GM10248 (cell line): ENCODE results near the gene RTN4RL2.

ENCODE experiments used
- CTCF ChIA-PET: fragments of 300-600 bp; sonication (Branson Sonifier 250); formaldehyde crosslinking; extraction: SDS; loops from one replicate; lab custom pipeline; 2021; ENCODE audit warnings: antibody characterized with exemption; lab: Yijun Ruan, JAX
- POLR2A ChIA-PET: fragments of 350-650 bp; sonication (Branson Sonifier 250); formaldehyde crosslinking; extraction: SDS; loops from one replicate; lab custom pipeline; 2020; ENCODE audit warnings: antibody characterized with exemption; lab: Yijun Ruan, JAX
- DNase-seq: peaks from one replicate; pipeline ENCODE4 v3.0.0; 2012; ENCODE audit errors: extremely low spot score
- TF ChIP-seq, protein P1 (sequence below): IDR thresholded peaks from 2 replicates; pipeline ENCODE4 v1.5.1; 2012; ENCODE audit warnings: mild to moderate bottlenecking, low read depth; ENCODE audit errors: extremely low read depth, missing control alignments, control extremely low read depth

The RTN4RL2 gene

DNA sequence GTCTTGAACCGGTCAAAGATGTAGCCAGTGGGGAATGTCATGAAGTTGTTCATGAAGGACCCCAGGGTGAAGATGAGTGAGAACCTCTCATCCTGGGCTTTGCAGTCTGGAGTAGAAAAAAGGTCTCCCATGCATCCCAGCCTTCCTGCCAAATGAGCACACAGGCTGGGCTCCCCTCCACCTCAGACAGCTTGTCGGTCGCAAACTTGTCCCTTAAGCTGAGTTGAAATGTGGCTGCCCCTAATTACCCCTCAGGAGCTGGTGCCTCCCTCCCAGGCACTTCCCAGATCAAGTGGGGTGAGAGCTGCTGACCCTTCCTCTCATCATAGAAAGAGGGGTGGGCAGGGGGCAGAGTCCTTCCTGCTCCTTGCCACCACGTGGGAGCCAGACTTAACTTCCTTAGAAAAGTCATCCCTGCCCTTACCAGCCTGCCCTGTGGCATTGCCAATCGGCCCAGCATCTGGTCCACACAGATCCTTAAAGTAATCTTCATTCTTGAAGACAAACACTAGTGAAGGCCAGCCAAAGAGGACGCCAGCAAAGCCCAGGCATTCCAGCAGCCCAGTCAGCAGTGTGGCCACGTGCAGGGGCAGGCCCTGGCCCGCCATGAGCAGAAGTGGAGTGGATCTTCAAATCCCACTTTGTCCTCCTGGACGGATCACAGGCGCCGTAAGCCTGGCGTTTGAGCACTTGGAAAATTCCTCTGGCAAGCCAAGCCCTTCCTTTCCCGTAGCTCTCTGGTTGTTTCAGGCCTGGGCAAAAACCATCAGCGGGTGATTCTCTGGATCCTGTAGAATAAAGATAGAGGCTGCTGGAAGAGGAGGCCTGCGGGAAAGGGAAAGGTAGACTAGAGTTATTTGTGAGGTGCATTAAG, 34.5 kb upstream of the RTN4RL2 start:
- POLR2A ChIA-PET, result interaction anchor here (1.2 to 3.0 kb wide), 2 partner anchors 15 to 19 kb away, joined by 3 to 11 read pairs; no protein-coding TSS in a partner anchor
- CTCF ChIA-PET, result interaction anchor here (0.9 to 18.0 kb wide), 8 partner anchors 19 to 101 kb away, joined by 3 to 160 read pairs (median 4); partner anchors contain the start of gene RTN4RL2
- TF ChIP-seq, protein P1, sequence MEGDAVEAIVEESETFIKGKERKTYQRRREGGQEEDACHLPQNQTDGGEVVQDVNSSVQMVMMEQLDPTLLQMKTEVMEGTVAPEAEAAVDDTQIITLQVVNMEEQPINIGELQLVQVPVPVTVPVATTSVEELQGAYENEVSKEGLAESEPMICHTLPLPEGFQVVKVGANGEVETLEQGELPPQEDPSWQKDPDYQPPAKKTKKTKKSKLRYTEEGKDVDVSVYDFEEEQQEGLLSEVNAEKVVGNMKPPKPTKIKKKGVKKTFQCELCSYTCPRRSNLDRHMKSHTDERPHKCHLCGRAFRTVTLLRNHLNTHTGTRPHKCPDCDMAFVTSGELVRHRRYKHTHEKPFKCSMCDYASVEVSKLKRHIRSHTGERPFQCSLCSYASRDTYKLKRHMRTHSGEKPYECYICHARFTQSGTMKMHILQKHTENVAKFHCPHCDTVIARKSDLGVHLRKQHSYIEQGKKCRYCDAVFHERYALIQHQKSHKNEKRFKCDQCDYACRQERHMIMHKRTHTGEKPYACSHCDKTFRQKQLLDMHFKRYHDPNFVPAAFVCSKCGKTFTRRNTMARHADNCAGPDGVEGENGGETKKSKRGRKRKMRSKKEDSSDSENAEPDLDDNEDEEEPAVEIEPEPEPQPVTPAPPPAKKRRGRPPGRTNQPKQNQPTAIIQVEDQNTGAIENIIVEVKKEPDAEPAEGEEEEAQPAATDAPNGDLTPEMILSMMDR, result no peak

DNA sequence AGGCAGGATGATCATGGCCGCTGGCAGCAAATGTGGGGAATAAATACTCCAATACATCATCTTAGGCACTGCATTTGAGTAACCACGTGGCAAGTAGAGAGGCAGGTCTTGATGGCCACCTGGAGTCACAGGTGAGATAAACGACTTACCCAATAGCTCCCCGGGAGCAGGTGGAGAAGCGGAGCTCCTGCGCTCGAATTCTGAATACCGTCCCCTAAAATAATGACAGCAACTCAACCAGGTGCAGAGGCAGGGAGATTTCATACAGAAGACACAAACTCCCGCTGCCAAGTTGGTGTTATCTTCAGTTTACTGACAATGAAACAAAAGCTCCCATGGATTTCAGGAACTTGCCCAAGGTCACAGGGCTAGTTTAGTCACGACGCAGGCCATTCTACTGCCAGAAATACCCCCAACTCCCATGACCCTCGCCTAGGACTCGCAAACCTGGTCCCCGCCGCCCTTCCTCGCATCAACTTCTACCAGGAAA, 33.8 kb upstream of the RTN4RL2 start:
- TF ChIP-seq, protein P1, result no peak
- POLR2A ChIA-PET, result no interaction called here
- DNase-seq, result no peak
- CTCF ChIA-PET, result interaction anchor here (1.0 to 18.0 kb wide), 4 partner anchors 32 to 101 kb away, joined by 3 to 160 read pairs (median 6); partner anchors contain the start of gene RTN4RL2

More for the DNA sequence above, 34.5 kb upstream of the RTN4RL2 start:
- no peak for DNase-seq

DNA sequence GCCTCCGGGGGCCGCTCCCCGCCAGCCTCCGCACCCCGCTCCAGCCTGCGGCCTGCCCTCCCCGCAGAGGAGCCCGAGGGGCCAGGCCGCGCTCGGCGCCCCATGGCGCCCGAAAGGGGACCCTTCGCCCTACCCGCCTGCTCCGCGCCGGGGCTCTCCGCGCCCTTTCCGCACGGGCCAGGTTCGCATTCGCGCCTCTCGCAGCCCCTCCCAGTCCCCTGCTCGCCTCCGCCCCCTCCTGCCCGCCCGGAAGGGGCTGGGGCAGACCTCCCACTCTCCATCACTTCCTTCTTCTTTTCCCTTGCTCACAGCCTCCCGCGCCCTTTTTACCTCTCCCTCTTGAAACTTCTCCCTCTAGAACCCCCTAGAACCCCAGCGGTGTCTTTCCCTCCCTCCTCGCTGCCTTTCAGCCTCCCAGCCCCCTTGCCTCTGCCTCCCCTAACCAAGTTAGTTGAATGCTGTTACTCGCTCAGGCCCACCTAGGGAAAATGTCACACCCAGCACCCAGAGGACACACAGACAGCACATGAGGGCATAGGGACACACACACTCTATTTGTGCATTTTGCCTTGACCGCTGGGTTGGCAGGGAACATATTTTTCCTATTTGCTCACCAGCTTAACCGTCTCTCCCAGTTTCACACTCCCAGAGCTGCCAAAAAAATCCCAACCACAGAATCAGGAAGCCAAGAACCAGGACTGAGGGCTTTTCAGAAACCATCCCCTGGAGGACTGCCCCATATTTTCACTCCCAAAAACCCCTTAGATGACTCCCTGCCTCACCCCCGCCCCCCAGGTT, 33.2 kb upstream of the RTN4RL2 start, which contains the start of gene SLC43A3:
Gene SLC43A3, minus strand, starts transcription at position 193 of the 798 bp plus-strand sequence. CDS start 949 bp downstream, outside the sequence.
- CTCF ChIA-PET, result interaction anchor here (1.0 to 18.0 kb wide), 7 partner anchors 10 to 141 kb away, joined by 3 to 160 read pairs (median 3); partner anchors contain the start of genes RTN4RL2 and UBE2L6
- DNase-seq, result peak; percentile 85
- POLR2A ChIA-PET, result no interaction called here
- TF ChIP-seq, protein P1, result no peak

DNA sequence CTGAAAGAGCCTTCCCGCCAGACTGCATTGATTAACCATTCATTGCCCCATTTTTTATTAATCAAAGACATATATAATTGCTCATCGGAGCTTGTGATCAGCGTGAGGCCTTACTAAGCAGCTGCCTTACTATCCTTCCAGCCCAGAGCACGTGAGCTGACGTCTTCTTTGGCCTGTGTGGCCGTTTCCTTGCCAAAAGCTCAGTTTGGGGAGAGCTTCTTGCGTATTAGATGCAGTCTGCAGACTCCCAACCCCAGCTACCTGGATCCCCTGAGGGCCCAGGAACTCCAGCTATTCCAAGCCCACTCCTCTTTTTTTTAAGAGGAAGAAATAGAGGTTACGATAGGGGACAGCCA, 32.6 kb upstream of the RTN4RL2 start:
- POLR2A ChIA-PET, result no interaction called here
- TF ChIP-seq, protein P1, result no peak
- CTCF ChIA-PET, result interaction anchor here (1.3 to 18.0 kb wide), 5 partner anchors 9 to 140 kb away, joined by 3 to 160 read pairs (median 4); partner anchors contain the start of genes RTN4RL2 and UBE2L6
- no peak for DNase-seq

DNA sequence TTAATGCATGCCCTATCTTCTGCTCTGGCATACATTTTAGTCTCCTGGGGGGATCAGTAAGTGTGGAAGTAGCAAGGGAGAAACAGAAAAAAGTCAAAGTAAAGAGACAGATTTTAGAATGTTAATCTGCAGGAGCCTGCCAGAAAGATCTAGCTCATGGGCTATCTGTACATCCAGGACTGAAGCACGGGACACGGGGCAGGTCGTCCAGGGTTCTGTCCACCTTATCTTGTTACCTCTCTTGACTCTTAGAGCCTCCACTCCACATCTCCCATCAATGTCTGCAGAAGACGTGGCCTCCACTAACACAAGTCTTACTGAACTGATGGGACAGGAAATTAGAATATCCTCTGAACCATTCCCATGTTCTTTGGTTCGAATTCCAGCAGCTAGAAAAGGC, 31.7 kb upstream of the RTN4RL2 start:
- ChIA-PET POLR2A (no interaction called here), CTCF (interaction anchor here (1.3 to 18.0 kb wide), 5 partner anchors 8 to 139 kb away, joined by 3 to 160 read pairs (median 4); partner anchors contain the start of genes RTN4RL2 and UBE2L6)
- TF ChIP-seq, protein P1, result no peak
- no peak for DNase-seq
